Gastrocnemius medialis (tissue), 4 donors: ENCODE results near the gene RAPH1. TPM values are rescaled to one million over a fixed set of nuclear protein-coding genes. Genes with fewer than 3 reads are reported as not detected.

Experiments used
- ATAC-seq, 2 donors: fragments of 150-250 bp; one replicate each; pipeline ENCODE4 v1.9.1; 2016
- DNase-seq, 2 donors: peaks; one replicate each; pipeline ENCODE4 v3.0.0-alpha.2; 2019
- H3K27ac ChIP-seq, 4 donors: fragments of 200-600 bp; sonication (generic); 1 replicate in 1 of 4; 2 replicates in 3 of 4; pipeline ENCODE4 v1.5.1; 2016 to 2018; ENCODE audit warnings: mild to moderate bottlenecking in 2 of 4, moderate library complexity in 1 of 4
- H3K27me3 ChIP-seq, 3 donors: fragments of 200-600 bp; sonication (generic) in 2 of 3; 1 replicate in 1 of 3; 2 replicates in 2 of 3; pipeline versions ENCODE4 v1.5.1 to v1.6.0; 2016 to 2019; ENCODE audit warnings: mild to moderate bottlenecking in 1 of 3, moderate library complexity in 1 of 3
- H3K36me3 ChIP-seq, 2 donors: fragments of 200-600 bp; sonication (generic) in 1 of 2; one replicate each; pipeline ENCODE4 v1.5.1; 2017 to 2018
- H3K4me1 ChIP-seq, 2 donors: fragments of 200-600 bp; sonication (generic) in 1 of 2; one replicate each; pipeline ENCODE4 v1.5.1; 2016 to 2017; ENCODE audit warnings: mild to moderate bottlenecking in 2 of 2
- H3K4me3 ChIP-seq, 4 donors: fragments of 200-600 bp; sonication (generic) in 3 of 4; 1 replicate in 1 of 4; 2 replicates in 3 of 4; pipeline ENCODE4 v1.5.1; 2016 to 2019; ENCODE audit warnings: mild to moderate bottlenecking in 2 of 4
- H3K9me3 ChIP-seq, 3 donors: fragments of 200-600 bp; sonication (generic) in 2 of 3; 1 replicate in 1 of 3; 2 replicates in 2 of 3; pipeline ENCODE4 v1.5.1; 2016 to 2019
- CTCF ChIP-seq, 5 experiments: fragments of 450-650 bp in 3 of 5; fragments of 200-600 bp in 2 of 5; sonication (generic) in 2 of 5; IDR thresholded peaks in 4 of 5; conservative IDR thresholded peaks in 1 of 5; 1 replicate in 4 of 5; 2 replicates in 1 of 5; pipeline ENCODE4 v1.5.1; 2016 to 2019; ENCODE audit warnings: antibody characterized with exemption in 5 of 5, mild to moderate bottlenecking in 3 of 5, moderate library complexity in 3 of 5
- POLR2A ChIP-seq, 2 donors: fragments of 450-650 bp; IDR thresholded peaks; one replicate each; pipeline ENCODE4 v1.6.1; 2017; ENCODE audit warnings: antibody characterized with exemption in 2 of 2, mild to moderate bottlenecking in 2 of 2, moderate library complexity in 2 of 2
- in situ Hi-C, 4 donors: fragments of 200-750 bp; cut with MboI; loops; one replicate each; pipeline versions ENCODE4 v1.15.0 to v1.8.0; 2017; ENCODE audit warnings: low sequenced_read_pairs in 4 of 4
- intact Hi-C: fragments of 100-400 bp; cut with DNase I; formaldehyde crosslinking; loops from one replicate; pipeline ENCODE4 v1.15.1; 2023; ENCODE audit warnings: low total_unique reads
- total RNA-seq, 4 donors: library from RNA; depleted of rRNA; stranded (reverse); fragments of >200 nt; gene quantifications; one replicate each; pipeline versions ENCODE4 v1.1.0 to v1.2.3, GENCODE V29; 2016

Gene RAPH1
- total RNA-seq, 4 donors from 2014 or later = 17.6 to 29.7 (median 21.7) TPM

GRCh38 chr2:203418271-203418670 lies 116.8 kb downstream of the RAPH1 start:
- Histone ChIP-seq H3K27me3 (no peaks in the 10 kb centered on the region), H3K36me3 (peaks cover 0 to 17% of the 10 kb centered on the region in 2 donors), H3K9me3 (peaks cover 0 to 5% (median 0%) of the 10 kb centered on the region in 3 donors), H3K27ac (no peak overlapping the region), H3K4me3 (no peak overlapping the region), H3K4me1 (peaks cover 0 to under 1% of the 10 kb centered on the region in 2 donors)
- DNase-seq (no peak), ATAC-seq (no peak)
- intact Hi-C loops (no loop called here), in situ Hi-C loops (no loop called here)
- TF ChIP-seq CTCF (IDR thresholded peaks at IDR 0.05 in 4 of 5, conservative IDR thresholded peaks at IDR 0.05 in 1 of 5) (no peak), POLR2A (IDR thresholded peaks at IDR 0.05) (no peak)

- Histone ChIP-seq H3K4me3 (no peak overlapping the region), H3K27me3 (no peaks in the 10 kb centered on the region), H3K36me3 (peaks cover 0 to 13% of the 10 kb centered on the region in 2 donors), H3K27ac (no peak overlapping the region), H3K4me1 (peaks cover 12 to 15% of the 10 kb centered on the region in 2 donors), H3K9me3 (peaks cover 0 to 5% (median 0%) of the 10 kb centered on the region in 3 donors)
- TF ChIP-seq CTCF (IDR thresholded peaks at IDR 0.05 in 4 of 5, conservative IDR thresholded peaks at IDR 0.05 in 1 of 5) (no peak), POLR2A (IDR thresholded peaks at IDR 0.05) (no peak)
- no peak for DNase-seq
- ATAC-seq = no peak
- in situ Hi-C loops (no loop called here), intact Hi-C loops (no loop called here)
Observed at GRCh38 chr2:203413796-203414195, 121.3 kb downstream of the RAPH1 start.

DNA sequence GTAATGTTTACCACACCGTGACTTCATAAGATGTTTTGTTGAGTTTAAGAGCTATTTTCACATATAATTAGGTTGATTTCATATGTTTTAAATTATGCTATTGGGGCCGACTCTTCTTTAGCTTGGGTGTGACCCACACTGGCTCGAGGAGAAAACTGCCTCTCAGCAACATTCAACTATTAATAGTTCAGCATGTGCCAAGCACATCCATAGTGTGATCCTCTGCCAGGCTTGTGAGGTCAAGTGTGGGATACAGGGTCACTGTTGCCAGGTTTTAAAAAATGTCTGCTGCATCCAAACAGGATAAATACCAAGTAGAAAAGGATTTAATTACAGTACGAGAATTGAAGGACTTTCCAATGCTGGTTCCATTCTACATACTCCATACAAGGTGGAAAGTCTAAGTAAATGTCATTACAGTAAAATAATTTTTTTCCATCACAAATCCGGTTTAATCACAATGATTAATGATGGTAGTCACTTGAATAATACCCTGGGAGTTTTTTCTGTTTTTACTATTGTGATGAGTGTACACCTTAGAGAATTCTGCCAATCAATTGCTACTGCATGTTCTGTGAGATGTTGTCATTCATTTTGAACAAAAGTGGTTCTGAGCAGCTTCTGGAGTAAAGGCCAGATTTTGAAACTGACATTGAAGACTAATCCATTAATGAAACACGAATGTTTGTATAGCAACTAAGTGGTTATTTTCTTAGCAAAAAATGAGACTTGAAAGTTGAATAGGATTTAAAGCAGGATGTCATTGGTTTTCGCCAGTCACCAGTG lies 122.4 kb downstream of the RAPH1 start:
- in situ Hi-C loops (no loop called here), intact Hi-C loops (no loop called here)
- DNase-seq (peak; percentile 20 to 31), ATAC-seq (peak in 1 of 2 donors; percentile 80)
- Histone ChIP-seq H3K36me3 (peaks cover 0 to 6% of the 10 kb centered on the region in 2 donors), H3K4me1 (peaks cover 12 to 15% of the 10 kb centered on the region in 2 donors), H3K27me3 (no peaks in the 10 kb centered on the region), H3K27ac (peak overlapping the region in 1 of 4 donors; percentile 39), H3K9me3 (no peaks in the 10 kb centered on the region), H3K4me3 (no peak overlapping the region)
- TF ChIP-seq CTCF (IDR thresholded peaks at IDR 0.05 in 4 of 5, conservative IDR thresholded peaks at IDR 0.05 in 1 of 5) = no peak
- no peak for TF ChIP-seq POLR2A (IDR thresholded peaks at IDR 0.05)

- Histone ChIP-seq H3K4me3 (no peak overlapping the region), H3K9me3 (no peaks in the 10 kb centered on the region), H3K27me3 (no peaks in the 10 kb centered on the region), H3K36me3 (no peaks in the 10 kb centered on the region), H3K27ac (no peak overlapping the region), H3K4me1 (peaks cover 4 to 8% of the 10 kb centered on the region in 2 donors)
- in situ Hi-C loops = no loop called here
- DNase-seq = no peak
- ATAC-seq = no peak
- intact Hi-C loops = no loop called here
- TF ChIP-seq POLR2A (IDR thresholded peaks at IDR 0.05) (no peak), CTCF (IDR thresholded peaks at IDR 0.05 in 4 of 5, conservative IDR thresholded peaks at IDR 0.05 in 1 of 5) (no peak)
Observed at GRCh38 chr2:203407496-203407895, 127.6 kb downstream of the RAPH1 start.
